Muscle layer of colon (tissue), 2 donors: ENCODE measurements around the gene PABPC1L.
A peak's percentile ranks its signal among the peaks of the same experiment; 100 is the strongest.
"Not testable (repeated sequence)": the region's sequence is repeated elsewhere in the genome, so short reads cannot be mapped to it uniquely, and the experiment has no call there.

Experiments
- H3K27ac ChIP-seq: one replicate; pipeline ENCODE4 v1.7.0; 2013; ENCODE audit warnings: low read depth, mild to moderate bottlenecking, low read length, moderate library complexity
- H3K27me3 ChIP-seq, 2 donors: one replicate each; pipeline ENCODE4 v1.7.0; 2013; ENCODE audit warnings: low read length in 2 of 2, mild to moderate bottlenecking in 2 of 2; ENCODE audit not compliant: insufficient read depth in 2 of 2, control insufficient read depth in 1 of 2
- H3K36me3 ChIP-seq: one replicate; pipeline ENCODE4 v1.7.0; 2013; ENCODE audit warnings: mild to moderate bottlenecking, low read length; ENCODE audit not compliant: insufficient read depth
- H3K4me1 ChIP-seq: one replicate; pipeline ENCODE4 v1.7.0; 2013; ENCODE audit warnings: mild to moderate bottlenecking, low read length; ENCODE audit not compliant: insufficient read depth
- H3K4me3 ChIP-seq, 2 donors: one replicate each; pipeline ENCODE4 v1.7.0; 2013; ENCODE audit warnings: low read length in 2 of 2, low read depth in 1 of 2, mild to moderate bottlenecking in 1 of 2, moderate library complexity in 1 of 2
- H3K9ac ChIP-seq: one replicate; pipeline ENCODE4 v1.7.0; 2013; ENCODE audit warnings: low read length
- H3K9me3 ChIP-seq: one replicate; pipeline ENCODE4 v1.7.0; 2013; ENCODE audit warnings: mild to moderate bottlenecking, low read length
- donor health status: abdominal sarcoma.
- donor health status: Adenocarcinoma of cecum.

Gene PABPC1L

GRCh38 chr20:44909872-44910689, at the start of gene PABPC1L:
Gene PABPC1L (plus strand): TSS chr20:44910060. CDS start chr20:44910144, 84 bp downstream.
- Histone ChIP-seq H3K4me1 (peaks cover 6% of the 10 kb centered on the region), H3K36me3 (peaks cover 26% of the 10 kb centered on the region), H3K9ac (no peak within 1 kb of the TSS), H3K4me3 (peak within 1 kb of the TSS; percentile 56 to 60), H3K27me3 (no peaks in the 10 kb centered on the region), H3K9me3 (no peaks in the 10 kb centered on the region), H3K27ac (no peak within 1 kb of the TSS)

- Histone ChIP-seq H3K9me3 (no peaks in the 10 kb centered on the region), H3K4me3 (no peak overlapping the region), H3K4me1 (peaks cover 10% of the 10 kb centered on the region), H3K9ac (no peak overlapping the region), H3K27me3 (no peaks in the 10 kb centered on the region), H3K36me3 (no peaks in the 10 kb centered on the region), H3K27ac (no peak overlapping the region)
Measured at GRCh38 chr20:44861531-44862006, 48.3 kb upstream of the PABPC1L start.

GRCh38 chr20:44862286-44862685, 47.6 kb upstream of the PABPC1L start:
- Histone ChIP-seq H3K27me3 (no peaks in the 10 kb centered on the region), H3K27ac (no peak overlapping the region), H3K9ac (no peak overlapping the region), H3K36me3 (no peaks in the 10 kb centered on the region), H3K4me1 (peaks cover 16% of the 10 kb centered on the region), H3K4me3 (no peak overlapping the region), H3K9me3 (no peaks in the 10 kb centered on the region)

- peaks cover 19% of the 10 kb centered on the region for H3K4me1 ChIP-seq
- H3K9me3 ChIP-seq, H3K27ac ChIP-seq, H3K27me3 ChIP-seq, H3K9ac ChIP-seq, H3K36me3 ChIP-seq, H3K4me3 ChIP-seq: not testable (repeated sequence)
Measured at GRCh38 chr20:44863365-44864084, 46.3 kb upstream of the PABPC1L start.

GRCh38 chr20:44864493-44864892, 45.4 kb upstream of the PABPC1L start:
- H3K27me3 ChIP-seq, H3K9ac ChIP-seq, H3K9me3 ChIP-seq, H3K27ac ChIP-seq, H3K36me3 ChIP-seq, H3K4me3 ChIP-seq: not testable (repeated sequence)
- peaks cover 19% of the 10 kb centered on the region for H3K4me1 ChIP-seq

- Histone ChIP-seq H3K27me3 (no peaks in the 10 kb centered on the region), H3K27ac (no peak overlapping the region), H3K9me3 (no peaks in the 10 kb centered on the region), H3K4me3 (peak overlapping the region in 1 of 2 donors; percentile 23), H3K36me3 (no peaks in the 10 kb centered on the region), H3K4me1 (peaks cover 15% of the 10 kb centered on the region), H3K9ac (no peak overlapping the region)
Measured at GRCh38 chr20:44866703-44867335, 43.0 kb upstream of the PABPC1L start.

GRCh38 chr20:44869471-44869870, 40.4 kb upstream of the PABPC1L start:
- H3K27me3 ChIP-seq = no peaks in the 10 kb centered on the region
- peaks cover 9% of the 10 kb centered on the region for H3K4me1 ChIP-seq
- no peak overlapping the region for H3K9ac ChIP-seq

GRCh38 chr20:44882360-44882759, 27.5 kb upstream of the PABPC1L start:
- H3K4me3 ChIP-seq, H3K27ac ChIP-seq, H3K9me3 ChIP-seq, H3K9ac ChIP-seq, H3K36me3 ChIP-seq, H3K27me3 ChIP-seq: not testable (repeated sequence)
- peaks cover 20% of the 10 kb centered on the region for H3K4me1 ChIP-seq

More at GRCh38 chr20:44869471-44869870, 40.4 kb upstream of the PABPC1L start:
- Histone ChIP-seq H3K4me3 (no peak overlapping the region), H3K9me3 (no peaks in the 10 kb centered on the region), H3K36me3 (no peaks in the 10 kb centered on the region), H3K27ac (no peak overlapping the region)

GRCh38 chr20:44883214-44883902, 26.5 kb upstream of the PABPC1L start:
- Histone ChIP-seq H3K27me3 (no peaks in the 10 kb centered on the region), H3K4me1 (peaks cover 29% of the 10 kb centered on the region), H3K9ac (no peak overlapping the region), H3K27ac (no peak overlapping the region), H3K4me3 (no peak overlapping the region), H3K36me3 (peaks cover 7% of the 10 kb centered on the region), H3K9me3 (no peaks in the 10 kb centered on the region)

GRCh38 chr20:44884907-44885391, 24.9 kb upstream of the PABPC1L start:
- Histone ChIP-seq H3K9me3 (no peaks in the 10 kb centered on the region), H3K27me3 (no peaks in the 10 kb centered on the region)

More at GRCh38 chr20:44884907-44885391, 24.9 kb upstream of the PABPC1L start:
- Histone ChIP-seq H3K4me3 (peak overlapping the region; percentile 71 to 98), H3K36me3 (peaks cover 7% of the 10 kb centered on the region), H3K9ac (peak overlapping the region; percentile 54), H3K27ac (peak overlapping the region; percentile 78), H3K4me1 (peaks cover 44% of the 10 kb centered on the region)
